GM06990 (cell line): ENCODE measurements around the gene ATPAF1.
"Not testable (repeated sequence)": the region's sequence is repeated elsewhere in the genome, so short reads cannot be mapped to it uniquely, and the experiment has no call there.

Experiments used
- DNase-seq: peaks from one replicate; pipeline ENCODE4 v3.0.0-alpha.2; 2011; ENCODE audit not compliant: insufficient read length; ENCODE audit errors: extremely low read depth
- H3K27me3 ChIP-seq: replicated peaks from 2 replicates; pipeline ENCODE4 v1.6.0; 2011; ENCODE audit warnings: low read length; ENCODE audit not compliant: control insufficient read depth, insufficient read depth
- H3K36me3 ChIP-seq: 2 replicates; pipeline ENCODE4 v1.5.1; 2011; ENCODE audit warnings: low read length; ENCODE audit not compliant: control insufficient read depth, insufficient read depth
- H3K4me3 ChIP-seq: replicated peaks from 2 replicates; pipeline ENCODE4 v1.5.1; 2011; ENCODE audit warnings: low read depth, mild to moderate bottlenecking, control low read depth, low read length
- CTCF ChIP-seq: IDR thresholded peaks from 2 replicates; pipeline ENCODE4 v1.5.1; 2011; ENCODE audit warnings: low read length, control low read depth, mild to moderate bottlenecking, inconsistent platforms; ENCODE audit not compliant: insufficient read depth, poor library complexity, severe bottlenecking

ATPAF1 gene

GRCh38 chr1:46672696-46673095 is 4.5 kb upstream of the ATPAF1 start:
- Histone ChIP-seq H3K36me3 (peaks cover 9% of the 10 kb centered on the region), H3K4me3 (no peak overlapping the region), H3K27me3 (no peaks in the 10 kb centered on the region)
- DNase-seq = no peak
- no peak for TF ChIP-seq CTCF

GRCh38 chr1:46671554-46671953 is 3.4 kb upstream of the ATPAF1 start, which contains the start of gene TEX38:
Gene TEX38 (plus strand): TSS chr1:46671854. CDS start chr1:46671935, 81 bp downstream.
- no peak within 1 kb of the TSS for H3K4me3 ChIP-seq
- peaks cover 9% of the 10 kb centered on the region for H3K36me3 ChIP-seq
- DNase-seq = no peak
- no peaks in the 10 kb centered on the region for H3K27me3 ChIP-seq
- TF ChIP-seq CTCF = no peak

GRCh38 chr1:46670134-46670533 is 2.0 kb upstream of the ATPAF1 start:
- TF ChIP-seq CTCF = no peak
- peaks cover 7% of the 10 kb centered on the region for H3K36me3 ChIP-seq
- no peak overlapping the region for H3K4me3 ChIP-seq
- H3K27me3 ChIP-seq = no peaks in the 10 kb centered on the region
- DNase-seq = no peak

- no peaks in the 10 kb centered on the region for H3K27me3 ChIP-seq
- no peaks in the 10 kb centered on the region; the same call in 1 of the 2 replicates for H3K36me3 ChIP-seq
- no peak for TF ChIP-seq CTCF
- DNase-seq = no peak
- H3K4me3 ChIP-seq = no peak overlapping the region
These were observed 2.2 kb downstream of the ATPAF1 start for GRCh38 chr1:46665983-46666382.

GRCh38 chr1:46662919-46663318 is 5.2 kb downstream of the ATPAF1 start:
- H3K4me3 ChIP-seq, H3K36me3 ChIP-seq, H3K27me3 ChIP-seq, DNase-seq: not testable (repeated sequence)

GRCh38 chr1:46660116-46660515 is 8.0 kb downstream of the ATPAF1 start:
- not testable (repeated sequence) for H3K4me3 ChIP-seq, H3K27me3 ChIP-seq, DNase-seq, H3K36me3 ChIP-seq

GRCh38 chr1:46659307-46659870 is 8.8 kb downstream of the ATPAF1 start:
- Histone ChIP-seq H3K4me3 (no peak overlapping the region), H3K36me3 (peaks cover 1% of the 10 kb centered on the region), H3K27me3 (no peaks in the 10 kb centered on the region)
- no peak for TF ChIP-seq CTCF
- no peak for DNase-seq
